Hematopoietic multipotent progenitor cell treated with erythropoietin and hydrocortisone succinate and interleukin-3 and kit ligand, for 15 days (in vitro differentiated cells): ENCODE measurements around the gene E2F8.
A peak's percentile ranks its signal among the peaks of the same experiment; 100 is the strongest.
"Not testable (repeated sequence)": the region's sequence is repeated elsewhere in the genome, so short reads cannot be mapped to it uniquely, and the experiment has no call there.

ENCODE experiments used
- DNase-seq: peaks from one replicate; pipeline ENCODE4 v3.0.0-alpha.2; 2015; ENCODE audit warnings: low spot score

The E2F8 gene

DNA sequence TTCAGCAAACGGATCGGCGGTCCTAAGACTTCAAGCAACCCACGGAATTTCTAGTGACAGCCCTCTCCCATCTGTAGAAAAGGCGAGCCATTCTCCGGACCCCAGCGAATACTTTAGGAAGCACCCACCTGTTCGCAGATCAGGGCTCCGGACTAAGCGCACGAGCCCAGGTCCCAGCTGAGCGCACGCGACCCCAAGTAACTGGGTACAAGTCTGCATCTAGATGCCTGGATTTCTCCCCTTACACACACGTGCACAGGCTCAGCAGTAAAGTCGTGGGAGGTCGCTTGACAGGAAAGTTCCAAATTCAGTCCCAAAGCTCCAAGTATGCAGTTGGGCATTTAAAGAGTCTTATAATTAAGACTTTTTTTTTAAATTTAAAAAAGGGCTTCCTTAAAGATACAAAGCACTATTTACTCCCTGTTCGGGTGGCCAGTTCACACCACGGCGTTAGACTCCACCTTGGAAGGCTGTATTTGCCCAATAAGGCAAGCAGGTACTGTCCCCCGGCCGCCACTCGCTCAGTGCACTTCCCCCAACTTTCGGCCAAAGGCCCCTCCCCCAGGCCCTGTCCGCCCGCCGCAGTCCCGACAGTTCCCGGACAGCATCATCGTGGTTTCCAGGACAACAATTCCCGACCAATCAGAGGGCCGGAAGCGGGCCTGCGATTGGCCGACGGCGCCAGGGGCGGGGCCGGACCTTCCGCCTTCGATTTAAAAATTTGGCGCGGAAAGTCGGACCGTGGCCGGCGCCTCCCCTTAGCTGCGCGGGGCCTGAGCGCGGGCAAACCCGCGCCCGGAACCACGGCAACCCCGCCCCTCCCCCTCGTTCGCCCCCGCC lies at the start of gene E2F8:
E2F8 (minus strand) TSS at position 526 of the 840 bp plus-strand sequence. CDS start 824 bp downstream, outside the sequence.
- peak; percentile 95 for DNase-seq

DNA sequence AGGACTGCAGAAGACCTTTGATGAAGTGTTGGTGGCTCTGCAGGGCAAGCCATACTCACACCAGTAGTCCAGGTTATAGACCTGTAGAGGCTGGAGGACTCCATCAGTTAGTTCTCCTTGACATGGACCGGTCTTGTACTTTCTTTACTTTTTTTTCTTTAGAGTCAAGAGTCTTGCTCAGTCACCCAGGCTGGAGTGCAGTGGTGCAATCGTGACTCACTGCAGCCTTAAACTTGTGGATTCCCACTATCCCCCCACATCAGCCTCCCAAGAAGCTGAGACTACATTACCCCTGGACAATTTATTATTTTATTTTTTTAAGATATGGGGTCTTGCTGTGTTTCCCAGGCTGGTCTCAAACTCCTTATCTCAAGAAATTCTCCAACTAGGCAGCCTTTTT lies 49.6 kb upstream of the E2F8 start:
- no peak for DNase-seq

GRCh38 chr11:19288256-19288655 lies 47.5 kb upstream of the E2F8 start:
- DNase-seq: no peak

DNA sequence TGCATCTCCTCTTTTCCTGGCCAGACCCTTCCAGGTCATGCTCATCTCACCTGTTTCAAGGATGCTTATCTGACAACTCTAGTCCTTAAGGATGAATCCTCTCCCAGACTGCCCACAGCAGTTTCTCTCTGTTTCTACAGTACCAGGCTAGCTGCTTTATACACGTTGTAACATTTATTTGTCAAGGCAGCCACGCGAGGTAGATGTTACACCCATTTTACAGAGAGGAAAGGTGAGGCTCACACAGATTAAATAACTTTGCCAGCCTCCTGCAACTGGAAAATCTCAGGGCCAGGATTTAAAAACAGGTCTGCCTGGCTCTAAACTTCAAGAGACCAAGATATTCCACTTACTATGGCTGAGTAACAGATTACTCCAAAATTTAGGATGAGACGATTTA lies 45.7 kb upstream of the E2F8 start:
- DNase-seq: no peak

- no peak for DNase-seq
Observed at GRCh38 chr11:19284881-19285280, 44.1 kb upstream of the E2F8 start.

GRCh38 chr11:19283991-19284390 lies 43.2 kb upstream of the E2F8 start:
- no peak for DNase-seq

- no peak for DNase-seq
Observed at GRCh38 chr11:19281555-19281954, 40.8 kb upstream of the E2F8 start.

DNA sequence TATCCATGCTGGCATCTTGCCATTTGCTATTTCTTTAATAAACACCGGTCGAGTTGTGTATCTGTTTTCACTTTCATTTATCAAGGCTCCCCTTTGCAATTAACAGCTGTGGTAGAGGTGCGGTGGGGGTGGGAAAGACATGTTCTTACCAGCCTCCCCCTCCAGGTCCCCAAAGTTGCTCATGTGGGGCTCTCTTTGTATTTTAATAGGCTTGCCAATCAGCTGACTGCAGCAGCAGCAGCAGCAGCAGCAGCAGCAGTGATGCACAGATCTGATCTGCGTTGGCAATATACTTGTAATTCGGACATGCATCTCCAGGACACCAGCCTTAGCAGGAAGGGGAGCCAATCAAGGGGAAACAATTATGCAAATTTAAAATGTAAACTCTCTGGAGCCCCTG lies 40.3 kb upstream of the E2F8 start:
- DNase-seq: no peak

GRCh38 chr11:19279451-19279850 lies 38.7 kb upstream of the E2F8 start:
- DNase-seq: no peak

DNA sequence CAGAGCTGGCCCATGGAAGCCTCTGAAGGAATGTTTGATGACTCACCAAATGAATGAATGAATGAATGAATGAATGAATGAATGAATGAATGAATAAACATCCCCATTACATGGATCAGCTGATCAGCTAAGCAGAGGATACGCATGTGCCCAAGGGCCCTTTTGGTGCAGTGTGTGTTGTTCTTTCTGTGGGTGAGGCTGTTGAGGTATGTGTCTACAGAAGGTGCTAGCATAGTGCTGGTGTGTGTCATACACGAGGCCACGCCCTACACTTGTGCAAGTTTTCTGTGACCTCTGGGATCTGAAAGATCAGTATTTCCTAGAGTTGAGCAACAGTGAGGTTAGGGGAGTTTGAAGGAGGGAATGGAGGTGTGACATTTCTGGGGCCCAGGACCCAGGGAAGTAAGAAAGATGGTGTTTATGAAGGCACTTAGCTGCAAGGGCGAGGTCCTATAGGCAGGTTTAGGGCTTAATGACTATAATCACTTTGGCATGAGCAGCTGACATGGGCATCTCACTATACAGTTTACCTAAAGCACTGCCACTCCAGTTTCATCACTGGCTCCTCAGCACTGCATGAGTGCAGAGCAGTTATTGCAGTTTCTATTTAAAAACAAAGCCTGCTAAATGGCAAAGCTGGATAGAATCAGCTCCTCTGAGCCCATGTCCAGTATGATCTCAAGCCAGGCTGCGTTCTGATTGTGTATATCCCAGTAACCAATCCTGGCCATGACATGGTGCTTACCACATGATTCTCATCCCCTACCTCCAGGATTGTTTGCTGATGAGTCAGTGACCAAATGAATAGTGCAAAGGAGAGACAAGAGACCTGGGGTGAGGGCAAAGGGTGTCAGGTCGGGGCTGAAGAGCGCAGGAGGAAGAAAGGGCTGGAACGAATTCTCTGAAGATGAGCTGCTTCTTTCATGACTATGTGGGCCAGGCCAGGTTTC lies 36.4 kb upstream of the E2F8 start:
- DNase-seq: no peak

GRCh38 chr11:19275496-19275895 lies 34.8 kb upstream of the E2F8 start:
- no peak for DNase-seq

DNA sequence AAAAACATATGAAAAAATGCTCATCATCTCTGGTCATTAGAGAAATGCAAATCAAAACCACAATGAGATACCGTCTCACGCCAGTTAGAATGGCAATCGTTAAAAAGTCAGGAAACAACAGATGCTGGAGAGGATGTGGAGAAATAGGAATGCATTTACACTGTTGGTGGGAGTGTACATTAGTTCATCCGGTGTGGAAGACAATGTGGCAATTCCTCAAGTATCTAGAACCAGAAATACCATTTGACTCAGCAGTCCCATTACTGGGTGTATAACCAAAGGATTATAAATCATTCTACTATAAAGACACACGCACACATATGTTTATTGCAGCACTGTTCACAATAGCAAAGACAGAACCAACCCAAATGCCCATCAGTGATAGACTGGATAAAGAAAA lies 32.5 kb upstream of the E2F8 start:
- not testable (repeated sequence) for DNase-seq

- no peak for DNase-seq
Observed at GRCh38 chr11:19268909-19269308, 28.2 kb upstream of the E2F8 start.

GRCh38 chr11:19267567-19267966 lies 26.8 kb upstream of the E2F8 start:
- no peak for DNase-seq

- no peak for DNase-seq
Observed at GRCh38 chr11:19263333-19263732, 22.6 kb upstream of the E2F8 start.

GRCh38 chr11:19259487-19260345 lies 19.0 kb upstream of the E2F8 start:
- peak; percentile 69 for DNase-seq

GRCh38 chr11:19258641-19259230 lies 18.0 kb upstream of the E2F8 start:
- DNase-seq: no peak

DNA sequence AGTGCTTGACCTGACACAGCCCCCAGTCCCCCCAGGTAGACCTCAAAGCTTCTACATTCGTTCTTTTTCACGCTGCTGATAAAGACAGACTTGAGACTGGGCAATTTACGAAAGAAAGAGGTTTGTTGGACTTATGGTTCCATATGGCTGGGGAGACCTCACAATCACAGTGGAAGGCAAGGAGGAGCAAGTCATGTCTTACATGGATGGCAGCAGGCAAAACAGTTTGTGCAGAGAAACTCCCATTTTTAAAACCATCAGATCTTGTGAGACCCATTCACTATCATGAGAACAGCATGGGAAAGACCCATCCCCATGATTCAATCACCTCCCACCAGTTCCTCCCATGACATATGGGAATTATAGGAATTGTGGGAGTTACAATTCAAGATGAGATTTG lies 13.7 kb upstream of the E2F8 start:
- DNase-seq: not testable (repeated sequence)

- DNase-seq: no peak
Observed at GRCh38 chr11:19253817-19254216, 13.1 kb upstream of the E2F8 start.

GRCh38 chr11:19253153-19253745 lies 12.5 kb upstream of the E2F8 start:
- DNase-seq: no peak
